Stimulated activated CD4-positive, alpha-beta T cell treated with anti-CD3 and anti-CD28 coated beads, TNF-alpha, amount 100 ng/mL, for 48 hours (primary cell): ENCODE measurements around the gene SORBS1.

Experiments
- DNase-seq, 3 donors: peaks; one replicate each; pipeline ENCODE4 v3.0.0-alpha.2; 2020; ENCODE audit warnings: low read depth in 3 of 3

The SORBS1 gene

GRCh38 chr10:95539560-95540284 is 21.4 kb downstream of the SORBS1 start:
- no peak for DNase-seq

- no peak for DNase-seq
Observed at GRCh38 chr10:95538412-95538811, 22.8 kb downstream of the SORBS1 start.

GRCh38 chr10:95537542-95537927 is 23.6 kb downstream of the SORBS1 start:
- no peak for DNase-seq

- no peak for DNase-seq
Observed at GRCh38 chr10:95536894-95537541, 24.2 kb downstream of the SORBS1 start.

GRCh38 chr10:95536017-95536416 is 25.2 kb downstream of the SORBS1 start:
- no peak for DNase-seq

- no peak for DNase-seq
Observed at GRCh38 chr10:95535526-95535925, 25.6 kb downstream of the SORBS1 start.

GRCh38 chr10:95533590-95533989 is 27.6 kb downstream of the SORBS1 start:
- no peak for DNase-seq

GRCh38 chr10:95532536-95532935 is 28.6 kb downstream of the SORBS1 start:
- no peak for DNase-seq

GRCh38 chr10:95531994-95532399 is 29.2 kb downstream of the SORBS1 start:
- DNase-seq = no peak

GRCh38 chr10:95531058-95531809 is 29.9 kb downstream of the SORBS1 start:
- no peak for DNase-seq

GRCh38 chr10:95530561-95530960 is 30.6 kb downstream of the SORBS1 start:
- DNase-seq = no peak

- DNase-seq = no peak
Observed at GRCh38 chr10:95530029-95530428, 31.1 kb downstream of the SORBS1 start.

- DNase-seq = no peak
Observed at GRCh38 chr10:95526044-95526443, 35.1 kb downstream of the SORBS1 start.

GRCh38 chr10:95525033-95525418 is 36.1 kb downstream of the SORBS1 start:
- no peak for DNase-seq

- no peak for DNase-seq
Observed at GRCh38 chr10:95524358-95525032, 36.7 kb downstream of the SORBS1 start.

GRCh38 chr10:95522117-95522516 is 39.1 kb downstream of the SORBS1 start:
- no peak for DNase-seq

- DNase-seq = no peak
Observed at GRCh38 chr10:95520617-95521016, 40.6 kb downstream of the SORBS1 start.

- DNase-seq = no peak
Observed at GRCh38 chr10:95518455-95519452, 42.4 kb downstream of the SORBS1 start.

- DNase-seq = no peak
Observed at GRCh38 chr10:95517536-95518454, 43.4 kb downstream of the SORBS1 start.
